Neutrophil (primary cell): ENCODE data around the gene ANKS4B.
"Not testable (repeated sequence)": the region's sequence is repeated elsewhere in the genome, so short reads cannot be mapped to it uniquely, and the experiment has no call there.

Source experiments
- H3K27ac ChIP-seq: fragments of 200-600 bp; sonication (generic); 2 replicates; pipeline ENCODE4 v1.5.1; 2016; ENCODE audit warnings: mild to moderate bottlenecking, moderate library complexity
- H3K27me3 ChIP-seq: fragments of 200-600 bp; sonication (generic); 2 replicates; pipeline ENCODE4 v1.6.0; 2016; ENCODE audit warnings: mild to moderate bottlenecking
- H3K36me3 ChIP-seq: fragments of 200-600 bp; sonication (generic); 2 replicates; pipeline ENCODE4 v1.5.1; 2017
- H3K4me1 ChIP-seq, 2 experiments: fragments of 200-600 bp in 1 of 2; sonication (generic) in 1 of 2; 1 replicate in 1 of 2; 2 replicates in 1 of 2; pipeline versions ENCODE4 v1.5.1 to v1.6.1; 2013 to 2016; ENCODE audit warnings: low read depth in 1 of 2, low read length in 1 of 2, mild to moderate bottlenecking in 1 of 2, moderate library complexity in 1 of 2; ENCODE audit not compliant: control insufficient read depth in 1 of 2, insufficient read depth in 1 of 2
- H3K4me3 ChIP-seq, 2 experiments: fragments of 200-600 bp in 1 of 2; sonication (generic) in 1 of 2; 1 replicate in 1 of 2; 2 replicates in 1 of 2; pipeline ENCODE4 v1.5.1; 2013 to 2016; ENCODE audit warnings: low read depth in 1 of 2, low read length in 1 of 2, mild to moderate bottlenecking in 1 of 2, moderate library complexity in 1 of 2
- H3K9me3 ChIP-seq: fragments of 200-600 bp; sonication (generic); 2 replicates; pipeline ENCODE4 v1.5.1; 2016
- TF ChIP-seq, protein P1 (sequence below): fragments of 200-600 bp; sonication (generic); IDR thresholded peaks from 2 replicates; pipeline ENCODE4 v1.5.1; 2016; ENCODE audit warnings: antibody characterized with exemption

The ANKS4B gene

DNA sequence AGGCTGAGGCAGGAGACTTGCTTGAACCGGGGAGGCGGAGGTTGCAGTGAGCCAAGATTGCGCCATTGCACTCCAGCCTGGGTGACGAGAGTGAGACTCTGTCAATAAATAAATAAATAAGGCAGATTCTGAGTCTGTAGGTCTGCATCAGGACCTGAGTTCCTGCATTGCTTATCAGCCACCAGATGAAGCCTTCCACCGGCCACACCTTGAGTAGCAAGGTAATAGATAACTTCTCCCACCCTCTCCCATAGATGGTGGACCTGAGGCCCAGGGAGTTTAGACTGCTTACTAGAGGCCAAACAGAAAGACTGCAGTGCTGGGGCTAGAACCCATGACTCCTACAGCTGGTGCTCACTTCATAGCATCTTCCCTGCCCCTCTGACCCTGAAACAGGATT, 44.2 kb upstream of the ANKS4B start:
- no peaks in the 10 kb centered on the region for H3K4me1 ChIP-seq
- H3K27ac ChIP-seq = no peak overlapping the region
- no peaks in the 10 kb centered on the region for H3K9me3 ChIP-seq
- H3K4me3 ChIP-seq = no peak overlapping the region
- H3K27me3 ChIP-seq = peaks cover 4% of the 10 kb centered on the region
- TF ChIP-seq, protein P1, sequence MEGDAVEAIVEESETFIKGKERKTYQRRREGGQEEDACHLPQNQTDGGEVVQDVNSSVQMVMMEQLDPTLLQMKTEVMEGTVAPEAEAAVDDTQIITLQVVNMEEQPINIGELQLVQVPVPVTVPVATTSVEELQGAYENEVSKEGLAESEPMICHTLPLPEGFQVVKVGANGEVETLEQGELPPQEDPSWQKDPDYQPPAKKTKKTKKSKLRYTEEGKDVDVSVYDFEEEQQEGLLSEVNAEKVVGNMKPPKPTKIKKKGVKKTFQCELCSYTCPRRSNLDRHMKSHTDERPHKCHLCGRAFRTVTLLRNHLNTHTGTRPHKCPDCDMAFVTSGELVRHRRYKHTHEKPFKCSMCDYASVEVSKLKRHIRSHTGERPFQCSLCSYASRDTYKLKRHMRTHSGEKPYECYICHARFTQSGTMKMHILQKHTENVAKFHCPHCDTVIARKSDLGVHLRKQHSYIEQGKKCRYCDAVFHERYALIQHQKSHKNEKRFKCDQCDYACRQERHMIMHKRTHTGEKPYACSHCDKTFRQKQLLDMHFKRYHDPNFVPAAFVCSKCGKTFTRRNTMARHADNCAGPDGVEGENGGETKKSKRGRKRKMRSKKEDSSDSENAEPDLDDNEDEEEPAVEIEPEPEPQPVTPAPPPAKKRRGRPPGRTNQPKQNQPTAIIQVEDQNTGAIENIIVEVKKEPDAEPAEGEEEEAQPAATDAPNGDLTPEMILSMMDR = no peak
- H3K36me3 ChIP-seq = no peaks in the 10 kb centered on the region

DNA sequence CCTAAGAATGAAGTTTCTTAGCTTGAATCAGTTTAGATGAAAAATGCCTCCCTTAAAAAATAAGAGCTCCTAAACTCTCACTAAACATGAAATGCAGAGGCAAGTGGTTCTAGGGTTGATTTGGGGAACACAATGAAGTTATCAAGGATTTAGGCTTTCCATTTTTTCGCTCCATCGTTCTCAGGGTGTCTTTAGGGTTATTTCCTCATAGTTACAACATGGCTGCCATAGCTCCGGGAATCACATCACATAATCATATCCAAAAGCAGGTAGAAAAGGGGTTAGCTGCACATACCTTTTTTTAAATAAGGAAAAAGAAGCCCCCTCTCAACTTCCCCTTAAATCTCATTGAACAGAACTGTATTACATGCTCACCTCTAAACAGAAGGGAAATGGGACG, 43.5 kb upstream of the ANKS4B start:
- Histone ChIP-seq H3K4me1 (no peaks in the 10 kb centered on the region), H3K36me3 (no peaks in the 10 kb centered on the region), H3K27me3 (peaks cover 4% of the 10 kb centered on the region), H3K27ac (no peak overlapping the region), H3K4me3 (no peak overlapping the region), H3K9me3 (no peaks in the 10 kb centered on the region)
- TF ChIP-seq, protein P1 = no peak

DNA sequence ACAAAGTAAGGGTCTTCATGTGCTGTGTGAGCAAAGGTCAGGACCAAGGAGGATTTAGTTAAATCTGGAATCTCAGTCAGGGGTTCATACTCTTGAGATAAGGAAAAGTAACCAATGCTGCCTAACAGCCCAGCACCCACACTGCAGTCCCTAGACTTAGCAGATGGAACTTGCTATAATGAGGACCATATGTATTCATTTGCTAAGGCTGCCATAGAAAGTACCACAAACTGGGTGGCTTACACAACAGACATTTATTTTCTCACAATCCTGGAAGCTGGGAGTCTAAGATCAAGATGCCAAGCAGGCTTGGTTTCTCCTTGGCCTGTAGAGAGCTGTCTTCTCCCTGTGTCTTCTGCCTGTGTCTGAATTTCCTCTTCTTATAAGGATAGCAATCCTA, 42.9 kb upstream of the ANKS4B start:
- H3K4me3 ChIP-seq = no peak overlapping the region
- H3K4me1 ChIP-seq = no peaks in the 10 kb centered on the region
- no peaks in the 10 kb centered on the region for H3K9me3 ChIP-seq
- peaks cover 4% of the 10 kb centered on the region for H3K27me3 ChIP-seq
- H3K27ac ChIP-seq = no peak overlapping the region
- TF ChIP-seq, protein P1 = no peak
- no peaks in the 10 kb centered on the region for H3K36me3 ChIP-seq

DNA sequence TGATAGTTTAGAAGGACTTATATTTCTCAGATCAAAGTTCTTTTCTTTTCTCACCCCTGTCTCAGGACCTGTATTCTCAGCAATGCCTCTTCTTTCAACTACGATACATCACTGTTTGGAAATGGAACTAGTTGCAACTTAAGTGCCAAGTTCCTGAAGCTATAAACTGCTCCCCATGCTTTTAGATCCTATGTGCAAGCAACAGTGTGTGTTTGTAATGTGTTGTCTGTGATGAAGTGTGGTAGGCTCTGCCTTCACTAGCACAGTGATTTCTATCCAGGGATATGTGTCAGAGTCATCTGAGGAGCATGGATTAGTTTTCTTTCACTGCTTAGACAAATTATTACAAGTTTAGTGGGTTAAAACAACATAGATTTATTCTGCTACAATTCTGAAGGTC, 40.5 kb upstream of the ANKS4B start:
- Histone ChIP-seq H3K4me3 (no peak overlapping the region), H3K9me3 (no peaks in the 10 kb centered on the region), H3K27me3 (peaks cover 15% of the 10 kb centered on the region), H3K36me3 (no peaks in the 10 kb centered on the region), H3K27ac (no peak overlapping the region), H3K4me1 (no peaks in the 10 kb centered on the region)
- TF ChIP-seq, protein P1 = no peak

DNA sequence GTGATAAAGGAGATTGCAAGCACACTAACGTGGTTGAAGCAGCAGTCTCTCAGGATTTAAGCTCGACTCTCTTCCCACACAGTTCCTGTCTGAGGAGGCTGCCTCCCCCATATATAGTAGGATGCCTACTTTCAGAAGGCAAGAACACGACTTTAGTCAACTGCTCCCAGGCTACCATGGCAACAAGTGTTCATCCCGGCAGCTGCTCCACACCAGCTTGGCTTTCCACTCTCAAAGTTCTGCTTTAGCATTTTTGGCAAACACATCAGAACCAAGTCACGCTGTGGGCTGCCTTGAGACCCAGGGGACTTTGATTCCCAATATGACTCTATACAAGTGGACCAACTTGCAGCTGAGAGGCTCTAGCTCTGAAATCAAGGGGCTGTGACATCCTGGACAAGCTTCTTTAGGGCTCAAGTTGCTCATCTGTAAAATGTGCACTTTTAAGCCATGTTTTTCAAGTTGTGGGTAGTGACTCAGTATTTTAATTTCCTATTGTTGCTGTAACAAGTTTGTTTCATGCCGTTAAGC, 38.7 kb upstream of the ANKS4B start:
- no peak overlapping the region for H3K4me3 ChIP-seq
- no peak overlapping the region for H3K27ac ChIP-seq
- no peaks in the 10 kb centered on the region for H3K4me1 ChIP-seq
- TF ChIP-seq, protein P1 = no peak
- no peaks in the 10 kb centered on the region for H3K9me3 ChIP-seq
- H3K36me3 ChIP-seq = no peaks in the 10 kb centered on the region
- H3K27me3 ChIP-seq = peaks cover 15% of the 10 kb centered on the region

DNA sequence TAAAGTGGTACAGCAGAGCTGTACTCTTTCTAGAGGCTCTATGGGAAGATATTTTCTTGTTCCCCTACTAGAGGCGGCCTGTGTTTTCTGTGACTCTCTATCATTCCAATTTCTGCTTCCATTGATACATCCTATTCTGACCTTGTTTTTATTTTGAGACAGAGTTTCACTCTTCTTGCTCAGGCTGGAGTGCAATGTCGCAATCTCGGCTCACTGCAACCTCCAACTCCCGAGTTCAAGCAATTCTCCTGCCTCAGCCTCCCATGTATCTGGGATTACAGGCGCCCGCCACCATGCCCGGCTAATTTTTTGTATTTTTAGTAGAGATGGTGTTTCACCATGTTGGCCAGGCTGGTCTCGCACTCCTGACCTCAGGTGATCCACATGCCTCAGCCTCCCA, 38.2 kb upstream of the ANKS4B start:
- not testable (repeated sequence) for H3K27ac ChIP-seq, H3K4me3 ChIP-seq, H3K36me3 ChIP-seq, H3K4me1 ChIP-seq, H3K9me3 ChIP-seq
- H3K27me3 ChIP-seq = peaks cover 20% of the 10 kb centered on the region
